Medulla oblongata (tissue), 1 donor: ENCODE data around the gene DMRT3.

Experiments used
- DNase-seq: peaks from one replicate; pipeline ENCODE4 v3.0.0-alpha.2; 2015; ENCODE audit errors: extremely low spot score

Gene DMRT3

DNA sequence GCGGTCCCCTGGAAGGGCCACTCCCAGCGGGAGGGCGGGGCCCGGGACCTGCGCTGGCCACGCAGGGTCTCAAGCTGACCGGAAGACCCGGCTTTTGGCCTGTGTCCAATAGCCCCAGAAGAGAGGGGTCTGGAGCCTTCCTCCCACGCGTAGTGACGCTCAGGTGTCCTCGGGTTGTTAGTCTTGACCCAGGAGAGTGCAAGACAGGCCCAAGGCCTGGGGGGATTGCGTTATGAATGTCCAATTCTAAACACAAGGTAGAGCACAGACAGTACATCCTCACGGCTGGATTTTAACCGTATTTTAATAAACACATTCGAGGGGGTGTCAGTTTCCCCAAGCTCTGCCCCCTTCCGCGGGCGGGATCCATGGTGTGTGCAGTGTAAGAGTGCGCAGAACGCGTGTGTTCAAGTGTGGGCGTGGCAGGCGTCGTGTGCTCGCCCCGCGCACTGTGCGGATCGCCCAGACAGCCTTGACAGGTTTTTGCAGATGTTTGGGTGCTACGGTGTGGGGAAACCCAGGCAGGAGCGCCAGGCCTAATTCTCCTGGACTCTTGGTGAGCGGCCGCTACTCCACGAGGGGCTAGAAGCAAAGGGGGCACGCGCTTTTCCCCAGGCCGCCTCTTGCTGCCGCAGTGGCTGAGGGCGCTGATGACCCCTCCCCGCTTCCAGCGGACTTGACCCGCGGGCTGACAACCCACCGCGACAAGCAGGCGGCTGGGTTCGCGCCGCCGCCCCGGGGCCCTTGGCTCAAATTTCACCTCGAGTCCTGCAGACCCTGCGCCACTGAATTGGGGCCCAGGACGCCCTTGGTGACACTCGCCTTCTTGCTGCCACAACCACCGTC lies 6.1 kb upstream of the DMRT3 start:
- no peak for DNase-seq

DNA sequence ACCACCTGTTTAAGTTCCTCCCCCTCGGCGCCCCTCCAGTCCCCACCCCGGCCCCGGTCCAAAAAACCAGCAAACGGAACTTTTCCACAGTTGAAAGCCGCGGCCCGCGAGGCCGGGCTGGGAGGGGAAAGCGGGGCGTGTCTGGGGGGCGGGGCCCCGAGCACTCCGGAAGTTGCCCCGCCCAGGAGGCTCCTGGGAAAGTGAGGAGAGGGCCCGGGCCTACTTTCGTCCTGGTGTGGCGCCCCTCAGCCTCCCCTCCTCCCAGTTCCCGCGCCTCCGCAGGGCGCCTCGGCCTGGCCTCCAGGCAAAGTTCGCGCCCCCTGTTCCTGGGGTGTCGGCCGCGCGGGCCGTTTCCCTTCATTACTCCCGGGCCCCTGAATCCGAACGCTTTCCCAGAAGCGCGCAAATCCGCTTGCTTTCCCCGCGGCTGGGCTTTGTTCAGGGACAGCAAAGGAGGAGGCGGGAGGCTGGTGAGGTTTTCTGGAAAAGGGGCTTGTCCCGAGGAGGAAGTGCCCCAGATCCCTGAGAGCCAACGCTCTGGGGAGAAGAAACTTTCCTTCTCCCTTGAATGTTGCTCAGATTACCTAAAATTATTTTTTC lies 4.5 kb upstream of the DMRT3 start:
- no peak for DNase-seq

DNA sequence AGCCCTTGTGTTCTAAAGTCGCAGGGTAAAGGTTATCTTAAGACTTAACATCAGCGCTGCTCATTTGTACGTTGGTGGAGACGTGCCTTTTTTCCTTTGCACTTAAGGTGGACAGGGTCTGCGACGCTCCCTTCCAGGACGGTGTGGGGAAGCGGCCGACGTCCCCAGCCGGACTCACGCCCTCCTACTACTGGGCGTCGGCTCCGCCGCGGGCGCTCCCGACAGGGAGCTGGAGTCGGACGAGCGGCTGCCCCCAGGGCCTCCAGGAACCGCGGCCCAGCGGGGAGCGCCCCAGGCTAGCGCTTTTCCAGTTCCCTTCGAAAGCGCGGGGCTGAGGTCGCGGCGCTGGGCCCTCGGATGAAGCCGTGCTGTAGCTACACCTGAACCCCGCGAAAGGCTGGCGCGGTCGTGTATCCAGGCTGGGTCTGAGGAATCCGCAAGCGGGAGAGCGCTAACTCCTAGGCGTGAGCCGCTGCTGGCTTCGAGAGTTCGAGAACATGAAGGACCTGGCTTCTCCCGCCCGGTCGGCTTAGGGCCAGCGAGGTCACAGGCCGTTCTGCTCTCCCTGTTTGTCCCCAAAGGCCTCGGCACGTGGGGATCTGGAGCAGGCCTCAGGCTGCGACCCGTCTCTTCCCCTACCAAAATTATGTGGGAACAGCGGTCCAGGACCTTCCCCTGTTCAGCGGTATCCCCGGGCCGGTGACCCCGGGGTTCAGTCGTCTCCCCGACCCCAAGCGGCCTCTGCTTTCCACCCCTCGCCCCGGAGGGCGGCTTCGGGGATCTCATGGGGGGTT lies 3.8 kb upstream of the DMRT3 start:
- no peak for DNase-seq

DNA sequence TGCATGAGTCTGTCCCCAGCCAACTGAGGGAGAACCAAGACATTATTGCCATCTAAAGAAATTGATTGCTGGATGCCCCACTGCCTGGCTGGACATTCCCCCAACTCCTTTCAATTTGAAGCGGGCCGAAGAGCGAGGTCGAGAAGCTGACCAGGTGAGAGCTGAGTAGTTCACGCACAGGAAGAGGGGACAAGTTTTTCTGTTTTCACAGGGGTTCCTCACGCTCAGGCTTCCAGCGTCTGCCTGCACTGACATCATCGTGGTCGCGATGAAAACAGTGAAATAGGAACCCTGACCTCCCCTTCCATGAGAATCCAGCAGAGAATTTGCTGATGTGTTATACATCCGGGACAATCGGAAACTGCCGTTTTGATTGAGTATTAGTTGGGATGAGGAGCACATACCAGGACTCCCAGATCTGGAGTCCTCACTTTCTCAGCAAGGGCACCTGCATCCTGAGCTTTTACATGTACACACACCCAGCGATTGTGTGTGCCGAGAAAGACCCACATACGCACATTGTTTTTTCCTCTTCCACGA lies 3.1 kb upstream of the DMRT3 start:
- no peak for DNase-seq

DNA sequence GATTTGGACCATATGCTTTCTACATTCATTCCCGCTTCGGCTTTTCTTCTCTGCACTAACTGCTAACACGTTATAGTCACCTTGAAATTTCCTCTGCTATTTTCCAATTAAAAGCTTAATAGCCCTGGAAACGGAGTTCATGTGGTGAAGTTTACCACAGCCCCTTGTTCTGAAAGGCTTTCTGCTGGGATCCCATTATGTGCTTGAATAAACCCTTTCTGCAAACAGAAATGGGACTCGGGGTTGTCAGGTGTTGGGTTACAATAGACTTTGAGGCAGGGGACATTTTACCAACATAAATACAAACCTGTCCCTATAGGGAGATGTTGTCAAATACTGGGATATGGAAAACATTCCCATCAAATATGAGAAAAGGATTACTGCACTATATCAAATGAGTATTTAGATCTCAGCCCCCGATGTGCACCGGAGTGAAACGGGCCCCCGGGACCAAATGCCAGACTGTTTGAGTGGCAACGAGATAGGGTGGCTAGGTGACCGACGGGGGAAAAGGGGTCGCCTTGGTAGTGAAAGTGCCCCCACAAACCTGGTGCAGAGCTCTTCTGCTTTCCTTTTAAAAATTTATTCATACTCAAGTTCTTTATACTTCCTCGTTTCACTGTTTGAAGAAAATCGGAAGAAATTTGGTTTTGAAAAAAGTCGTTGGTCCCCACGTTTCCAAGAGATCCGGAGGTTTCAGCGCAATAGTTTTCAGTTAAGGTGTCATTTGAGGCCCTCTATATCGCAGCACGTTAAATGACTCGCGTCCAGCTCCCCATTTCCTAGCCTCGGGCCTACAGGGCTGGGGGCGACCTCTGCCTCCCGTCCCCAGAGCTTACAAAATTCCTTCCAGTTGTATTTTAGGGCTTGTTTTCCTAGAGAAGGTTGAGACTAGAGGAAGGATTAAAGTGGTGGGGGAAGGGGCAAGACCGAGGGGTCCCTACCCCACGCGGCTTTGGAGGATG lies 2.1 kb upstream of the DMRT3 start:
- DNase-seq: no peak

DNA sequence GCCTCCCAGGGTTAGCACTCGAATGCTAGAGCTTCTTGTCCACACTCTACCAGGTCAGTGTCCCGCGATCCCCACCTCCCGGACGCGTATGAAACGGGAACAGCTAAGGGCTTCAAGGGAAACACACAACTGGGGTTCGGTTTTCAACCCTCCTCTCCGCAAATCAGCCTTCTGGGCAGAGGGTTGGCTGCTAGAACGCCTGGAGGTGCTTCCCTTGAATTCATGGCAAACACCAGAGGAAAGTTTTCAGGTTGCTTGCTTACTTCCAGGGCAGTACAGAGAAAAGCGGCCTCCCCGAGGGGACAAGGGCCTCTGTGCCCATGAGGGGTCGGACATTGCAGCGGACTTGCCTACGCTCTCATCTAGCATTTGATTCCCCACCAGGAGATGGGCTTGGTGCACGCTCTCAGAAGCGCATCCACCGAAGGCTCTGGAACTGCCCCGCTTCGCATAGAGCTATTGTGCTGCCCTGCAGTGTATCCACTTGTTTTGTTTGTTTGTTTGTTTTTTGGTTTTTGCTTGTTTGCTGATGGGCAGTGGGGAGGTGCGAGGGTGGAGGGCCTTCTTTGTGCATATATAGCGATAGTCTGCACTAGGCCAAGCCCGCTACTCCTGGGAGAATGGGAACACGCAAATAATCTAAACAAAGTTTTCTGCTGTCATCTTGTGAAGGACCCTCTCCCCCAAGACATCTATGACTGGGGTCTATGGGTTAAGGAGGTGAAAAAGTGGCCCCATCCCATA lies 1.3 kb upstream of the DMRT3 start:
- DNase-seq: no peak

DNA sequence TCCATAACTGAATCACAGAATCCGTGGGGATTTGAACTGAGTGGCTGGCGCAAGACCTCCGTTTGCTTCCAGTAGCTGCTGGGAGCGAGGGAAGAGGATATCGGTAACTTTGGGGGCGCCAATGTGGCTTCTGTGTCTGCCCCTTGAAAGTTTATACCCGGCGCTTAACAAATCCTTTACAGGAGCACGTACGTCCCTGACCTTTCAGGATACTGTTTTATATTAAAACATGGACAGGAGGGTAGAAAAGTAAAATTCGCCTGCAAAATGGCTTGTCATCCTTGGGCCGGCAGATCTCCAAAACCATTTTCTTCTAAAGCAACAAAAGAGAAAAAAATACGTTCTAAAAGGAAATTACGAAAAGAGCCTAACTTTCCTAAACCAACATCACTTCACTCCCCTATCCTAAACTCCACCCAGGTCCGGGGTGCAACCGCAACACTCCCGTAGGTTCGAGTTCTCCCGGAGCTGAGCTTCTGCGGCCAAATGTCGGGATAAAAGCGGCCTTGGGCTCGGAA lies 656 bp upstream of the DMRT3 start:
- DNase-seq: no peak

DNA sequence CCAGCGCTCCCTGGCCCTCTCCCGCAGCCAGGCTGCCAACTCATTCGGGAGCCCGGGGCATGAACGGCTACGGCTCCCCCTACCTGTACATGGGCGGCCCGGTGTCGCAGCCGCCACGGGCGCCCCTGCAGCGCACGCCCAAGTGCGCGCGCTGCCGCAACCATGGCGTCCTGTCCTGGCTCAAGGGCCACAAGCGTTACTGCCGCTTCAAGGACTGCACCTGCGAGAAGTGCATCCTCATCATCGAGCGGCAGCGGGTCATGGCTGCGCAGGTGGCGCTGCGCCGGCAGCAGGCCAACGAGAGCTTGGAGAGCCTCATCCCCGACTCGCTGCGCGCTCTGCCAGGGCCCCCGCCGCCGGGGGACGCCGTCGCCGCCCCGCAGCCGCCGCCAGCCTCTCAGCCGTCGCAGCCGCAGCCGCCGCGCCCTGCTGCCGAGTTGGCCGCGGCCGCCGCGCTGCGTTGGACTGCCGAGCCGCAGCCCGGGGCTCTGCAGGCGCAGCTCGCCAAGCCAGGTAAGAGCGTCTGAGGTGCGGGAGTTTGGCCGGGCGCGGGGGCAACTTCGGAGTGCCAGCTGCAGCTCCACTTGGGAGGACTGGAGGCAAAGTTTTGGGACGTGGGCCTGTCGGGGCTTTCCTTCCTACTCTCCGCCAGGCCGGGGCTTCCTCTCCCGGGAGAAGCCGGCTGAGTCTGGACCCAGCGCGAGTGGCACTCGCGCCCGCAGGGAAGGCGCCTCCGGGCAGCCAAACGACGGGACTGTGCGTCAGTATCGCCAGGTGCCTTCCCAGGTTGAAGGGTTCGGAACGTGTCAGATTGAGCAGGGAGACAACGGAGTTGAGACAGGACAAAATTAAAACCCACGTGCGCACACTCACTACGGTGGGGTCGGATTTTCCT lies 735 bp downstream of the DMRT3 start:
- no peak for DNase-seq

DNA sequence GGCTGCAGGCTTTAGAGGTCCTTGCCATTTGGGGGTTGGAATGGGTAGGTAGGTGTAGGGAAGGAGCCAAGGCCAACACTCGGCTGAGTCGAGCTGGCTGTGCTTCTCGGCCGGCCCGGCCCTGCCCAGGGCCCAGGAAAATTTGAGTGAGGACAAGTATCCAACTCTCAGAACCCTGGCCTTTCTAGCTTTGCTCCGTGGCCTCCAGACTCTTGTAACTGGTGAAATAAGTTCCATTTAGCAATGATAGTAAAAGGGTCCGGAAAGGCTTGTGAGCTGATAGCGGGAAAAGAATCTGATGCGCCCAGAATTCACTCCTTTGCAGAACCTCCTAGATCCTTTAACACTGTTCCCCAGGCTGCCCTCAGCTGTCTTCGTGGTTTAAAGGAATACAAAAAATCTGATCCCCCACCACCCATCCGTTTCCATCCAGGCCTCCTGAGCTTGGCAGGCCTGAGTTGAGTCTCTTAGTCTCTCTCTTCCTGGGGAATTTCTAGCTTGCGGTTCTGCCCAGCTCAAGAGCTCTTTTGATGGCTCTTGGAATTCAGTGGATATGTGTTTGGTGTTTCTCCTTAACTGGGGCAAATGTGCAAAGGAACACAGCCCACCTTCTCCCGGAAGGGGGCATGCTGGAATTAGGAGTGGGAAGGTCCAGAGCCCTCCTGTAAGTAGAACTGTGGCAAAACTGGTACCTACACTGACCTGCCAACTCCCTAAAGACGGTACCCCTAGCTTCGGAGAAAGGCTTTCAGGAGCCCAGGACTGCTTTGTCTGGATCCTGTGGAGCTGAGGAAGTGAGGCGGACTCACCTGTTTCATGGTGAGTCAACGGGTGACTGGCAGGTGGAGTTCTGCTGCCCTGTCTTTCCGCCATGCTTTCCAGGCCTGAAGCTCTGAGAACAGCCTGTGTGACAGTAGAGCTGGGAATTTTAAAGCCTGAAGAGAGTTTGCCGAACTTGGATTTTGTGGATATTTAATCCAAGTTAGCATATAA lies 1.7 kb downstream of the DMRT3 start:
- DNase-seq: no peak

DNA sequence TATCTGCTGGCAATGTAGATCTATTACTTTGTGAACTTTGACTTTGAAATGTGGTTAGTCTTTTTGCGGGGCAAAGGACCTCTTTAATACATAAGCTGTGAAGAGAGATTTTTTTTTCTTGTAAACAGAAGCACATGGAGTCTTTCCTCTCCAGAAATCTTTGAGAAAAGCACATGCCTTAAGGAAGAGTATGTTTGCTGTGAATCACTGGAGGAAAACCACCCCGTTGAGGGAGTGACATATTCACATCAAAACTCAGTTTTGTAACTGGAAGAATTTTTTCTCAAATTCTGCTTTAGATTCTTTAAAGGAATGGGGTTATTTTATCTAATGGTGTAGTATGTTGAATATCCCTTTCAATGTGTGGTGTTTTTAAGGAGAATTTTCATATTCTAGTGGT lies 3.5 kb downstream of the DMRT3 start:
- no peak for DNase-seq

DNA sequence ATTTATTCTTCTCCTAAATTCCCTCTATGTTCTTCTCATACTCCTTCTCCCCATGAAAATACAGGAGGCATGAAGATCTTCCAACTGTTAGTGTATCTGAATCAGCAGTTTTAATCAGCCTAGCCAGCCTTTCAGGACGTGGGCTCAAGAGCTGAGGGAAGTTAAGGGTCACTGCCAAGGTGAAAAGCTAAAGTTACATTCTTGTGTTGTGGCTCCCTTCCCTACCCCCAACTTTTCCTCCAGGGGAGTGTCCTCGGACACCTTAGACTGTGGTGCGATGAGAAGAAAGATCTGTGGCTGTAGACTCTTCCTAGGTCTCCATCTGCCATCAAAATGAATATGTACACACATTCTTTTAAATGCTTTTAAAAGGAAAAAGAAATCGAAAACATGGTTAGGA lies 4.2 kb downstream of the DMRT3 start:
- DNase-seq: no peak

DNA sequence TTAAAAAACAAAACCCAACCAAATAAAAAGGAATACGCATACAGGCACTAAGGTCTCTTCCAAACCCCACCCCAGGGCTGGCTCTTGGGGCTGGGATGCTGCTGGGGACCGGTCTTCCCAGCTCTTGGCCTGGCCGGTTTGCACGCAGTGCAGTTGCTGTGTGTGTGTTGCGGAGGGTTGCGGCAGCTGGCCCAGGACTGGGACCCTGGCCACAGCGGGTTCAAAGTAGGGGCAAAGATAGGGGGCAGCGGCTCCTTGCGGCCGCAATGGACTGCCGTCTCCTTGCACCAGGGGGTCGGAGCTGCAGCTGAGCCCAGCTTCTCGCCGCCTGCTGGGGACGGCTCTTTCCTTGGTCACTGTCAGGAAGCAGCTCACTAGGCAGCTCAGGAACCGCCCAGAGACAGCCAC lies 5.0 kb downstream of the DMRT3 start:
- no peak for DNase-seq

DNA sequence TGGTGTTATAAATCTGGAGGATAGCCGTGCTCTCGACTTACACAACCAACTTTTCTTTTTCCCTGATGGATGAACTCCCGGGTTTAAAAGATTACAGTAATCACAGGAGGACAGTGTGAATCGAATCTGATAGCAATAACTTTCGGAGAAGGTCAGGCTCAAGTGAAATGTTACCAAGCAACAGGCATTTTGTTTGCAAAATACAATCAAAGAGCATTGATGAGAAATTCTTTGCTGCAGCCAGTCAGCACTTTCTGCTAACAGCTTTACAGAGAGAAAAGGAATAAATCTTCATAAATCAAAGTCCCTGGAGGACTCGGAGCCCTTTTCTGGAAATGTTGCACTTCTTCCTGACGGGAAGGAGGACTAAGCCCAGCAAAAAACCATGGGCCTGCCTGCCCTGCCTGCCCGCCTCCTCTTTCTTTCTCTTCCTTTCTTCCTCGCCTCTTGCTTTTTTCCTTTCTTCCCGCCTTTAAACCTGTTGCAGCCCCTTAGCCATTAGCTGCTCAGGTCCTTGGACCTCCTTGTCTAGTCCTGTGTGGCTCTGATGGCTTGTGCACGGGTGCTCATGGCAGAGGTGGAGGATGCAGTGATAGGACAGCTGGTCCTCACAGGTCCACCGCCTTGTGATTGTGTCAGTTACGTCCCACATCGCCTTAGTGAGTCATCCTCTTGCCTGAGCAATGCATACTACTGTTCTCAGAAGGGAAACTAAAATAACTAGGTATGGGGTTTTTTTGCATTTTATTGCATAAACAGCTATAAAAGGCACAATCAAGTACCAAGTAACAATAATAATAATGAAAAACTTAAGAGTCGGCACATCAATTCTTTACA lies 6.2 kb downstream of the DMRT3 start:
- DNase-seq: no peak

DNA sequence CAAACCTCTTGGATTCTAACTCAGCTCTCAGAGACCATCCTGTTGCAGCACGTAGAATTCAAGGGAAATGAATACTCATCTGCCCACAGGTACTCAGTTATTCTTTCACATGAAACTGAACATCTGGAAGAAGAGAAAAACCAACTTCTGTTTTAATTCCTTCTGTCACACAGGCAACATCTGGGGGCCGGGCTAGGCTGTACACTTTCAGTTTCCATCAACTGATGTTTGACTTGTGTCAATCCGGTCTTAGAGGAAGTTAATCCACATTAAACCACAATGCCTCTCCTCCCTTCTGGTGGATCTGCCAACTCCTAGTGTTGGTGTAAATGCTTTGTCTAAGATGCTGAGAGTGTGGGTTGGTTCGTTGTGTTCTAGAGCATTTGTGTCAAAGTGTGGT lies 17.6 kb downstream of the DMRT3 start:
- peak; percentile 45 for DNase-seq

DNA sequence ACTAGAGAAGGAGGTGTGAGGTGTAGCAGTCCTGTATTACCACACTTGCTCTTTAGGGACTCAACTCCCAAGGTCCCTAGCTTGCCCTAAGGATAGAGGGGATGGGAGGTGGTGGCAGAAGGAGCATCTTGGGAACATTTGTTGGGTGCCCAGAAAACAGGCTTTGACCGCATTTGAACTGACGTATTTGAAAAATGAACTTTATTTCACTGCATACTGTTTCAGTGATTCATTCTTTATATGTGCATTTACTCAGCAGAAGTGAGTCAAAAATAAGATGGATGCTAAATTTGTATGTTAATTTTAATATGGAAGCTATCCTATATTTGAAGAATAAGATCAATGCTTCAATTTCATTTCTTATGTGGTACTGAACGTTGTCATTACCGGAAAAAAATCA lies 18.7 kb downstream of the DMRT3 start:
- DNase-seq: no peak

DNA sequence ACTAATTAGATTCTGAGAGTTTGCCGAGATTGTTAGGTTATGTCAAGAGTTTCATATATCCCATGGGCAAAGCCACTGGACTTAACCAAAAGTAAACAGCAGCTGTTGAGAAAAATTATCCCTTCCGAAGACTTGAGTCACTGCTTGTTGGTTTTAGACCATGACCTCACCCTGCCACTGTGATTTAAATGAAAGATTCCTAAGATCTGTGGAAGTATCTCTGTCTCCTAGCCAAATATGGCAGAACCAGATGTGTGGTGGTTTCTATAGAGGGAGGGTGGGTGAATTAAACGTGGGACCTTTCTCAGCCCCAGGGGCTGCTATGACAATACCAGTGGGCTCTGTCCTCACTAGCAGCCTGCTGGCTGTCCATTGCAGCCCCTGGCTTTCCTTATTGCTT lies 19.3 kb downstream of the DMRT3 start:
- DNase-seq: no peak
